ENCODE results near the gene GRID2. TPM values are rescaled to one million over a fixed set of nuclear protein-coding genes. Genes with fewer than 3 reads are reported as not detected.

Gene GRID2
- polyA plus RNA-seq, 1 donor (not counting 4 experiments of a cell fraction or from before 2014, with no cell fraction given), result not detected

DNA sequence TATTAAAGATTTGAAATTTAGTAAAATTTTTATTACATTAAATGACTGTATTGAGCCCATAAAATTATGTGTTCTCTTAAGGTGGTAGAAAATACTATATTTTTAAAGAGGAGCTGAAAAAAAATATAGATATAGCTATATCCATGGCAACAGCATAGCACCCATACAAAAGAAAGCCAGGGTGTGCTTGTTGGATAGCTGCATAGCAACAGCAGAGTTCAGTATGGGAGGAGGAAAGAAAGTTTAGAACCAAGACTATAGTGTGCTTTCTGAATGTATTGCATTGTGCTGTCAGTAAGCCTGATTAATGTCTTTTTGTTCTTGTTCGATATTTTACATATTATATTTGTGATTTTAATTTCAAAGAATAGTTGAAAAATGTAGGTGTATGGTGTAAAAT, 78.4 kb downstream of the GRID2 start:
- no peak overlapping the region for H2AFZ ChIP-seq (ENCODE audit: control insufficient read depth, low read length)
- no peak overlapping the region for H3K9ac ChIP-seq (ENCODE audit: control insufficient read depth, extremely low read depth, insufficient read depth, low read length)
- TF ChIP-seq, protein P1, sequence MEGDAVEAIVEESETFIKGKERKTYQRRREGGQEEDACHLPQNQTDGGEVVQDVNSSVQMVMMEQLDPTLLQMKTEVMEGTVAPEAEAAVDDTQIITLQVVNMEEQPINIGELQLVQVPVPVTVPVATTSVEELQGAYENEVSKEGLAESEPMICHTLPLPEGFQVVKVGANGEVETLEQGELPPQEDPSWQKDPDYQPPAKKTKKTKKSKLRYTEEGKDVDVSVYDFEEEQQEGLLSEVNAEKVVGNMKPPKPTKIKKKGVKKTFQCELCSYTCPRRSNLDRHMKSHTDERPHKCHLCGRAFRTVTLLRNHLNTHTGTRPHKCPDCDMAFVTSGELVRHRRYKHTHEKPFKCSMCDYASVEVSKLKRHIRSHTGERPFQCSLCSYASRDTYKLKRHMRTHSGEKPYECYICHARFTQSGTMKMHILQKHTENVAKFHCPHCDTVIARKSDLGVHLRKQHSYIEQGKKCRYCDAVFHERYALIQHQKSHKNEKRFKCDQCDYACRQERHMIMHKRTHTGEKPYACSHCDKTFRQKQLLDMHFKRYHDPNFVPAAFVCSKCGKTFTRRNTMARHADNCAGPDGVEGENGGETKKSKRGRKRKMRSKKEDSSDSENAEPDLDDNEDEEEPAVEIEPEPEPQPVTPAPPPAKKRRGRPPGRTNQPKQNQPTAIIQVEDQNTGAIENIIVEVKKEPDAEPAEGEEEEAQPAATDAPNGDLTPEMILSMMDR (optimal IDR thresholded peaks at IDR 0.05 in 1 of 3, IDR thresholded peaks at IDR 0.05 in 1 of 3, conservative IDR thresholded peaks at IDR 0.05 in 1 of 3; ENCODE audit: extremely low read depth in 1 of 3, insufficient read depth in 2 of 3, low read length in 3 of 3), result no peak
- TF ChIP-seq EZH2 (IDR thresholded peaks at IDR 0.05; ENCODE audit: low read length), result no peak
- no peaks in the 10 kb centered on the region for H3K79me2 ChIP-seq (ENCODE audit: control insufficient read depth, insufficient read depth, low read length)
- dilution Hi-C loops (cut with MboI; ENCODE audit: extremely low pct_ligation_motif_present, low sequenced_read_pairs), result no loop called here
- no peaks in the 10 kb centered on the region for H3K9me3 ChIP-seq (ENCODE audit: control insufficient read depth, low read depth, low read length)
- no peak overlapping the region for H3K27ac ChIP-seq (ENCODE audit: control insufficient read depth, insufficient read depth, low read length)
- no peak overlapping the region for H3K4me2 ChIP-seq (ENCODE audit: control insufficient read depth, extremely low read depth, insufficient read depth, low read depth, low read length)
- no peak for DNase-seq (ENCODE audit: low read depth, low spot score)
- H3K36me3 ChIP-seq (ENCODE audit: control insufficient read depth in 2 of 2, extremely low read depth in 1 of 2, insufficient read depth in 2 of 2, low read length in 2 of 2), result no peaks in the 10 kb centered on the region
- no peaks in the 10 kb centered on the region for H3K27me3 ChIP-seq (ENCODE audit: control insufficient read depth, extremely low read depth, insufficient read depth, low read length)
- no peaks in the 10 kb centered on the region for H3K4me1 ChIP-seq (ENCODE audit: control insufficient read depth, extremely low read depth, insufficient read depth, low read length)
- H4K20me1 ChIP-seq (ENCODE audit: control insufficient read depth, extremely low read depth, insufficient read depth, low read length), result no peaks in the 10 kb centered on the region
- no peak overlapping the region for H3K4me3 ChIP-seq (ENCODE audit: control insufficient read depth in 2 of 3, extremely low read depth in 1 of 3, insufficient read depth in 2 of 3, low read depth in 1 of 3, low read length in 3 of 3)
- H3K9me1 ChIP-seq (ENCODE audit: control insufficient read depth, extremely low read depth, insufficient read depth, low read length), result no peaks in the 10 kb centered on the region
- FAIRE-seq, result no peak

DNA sequence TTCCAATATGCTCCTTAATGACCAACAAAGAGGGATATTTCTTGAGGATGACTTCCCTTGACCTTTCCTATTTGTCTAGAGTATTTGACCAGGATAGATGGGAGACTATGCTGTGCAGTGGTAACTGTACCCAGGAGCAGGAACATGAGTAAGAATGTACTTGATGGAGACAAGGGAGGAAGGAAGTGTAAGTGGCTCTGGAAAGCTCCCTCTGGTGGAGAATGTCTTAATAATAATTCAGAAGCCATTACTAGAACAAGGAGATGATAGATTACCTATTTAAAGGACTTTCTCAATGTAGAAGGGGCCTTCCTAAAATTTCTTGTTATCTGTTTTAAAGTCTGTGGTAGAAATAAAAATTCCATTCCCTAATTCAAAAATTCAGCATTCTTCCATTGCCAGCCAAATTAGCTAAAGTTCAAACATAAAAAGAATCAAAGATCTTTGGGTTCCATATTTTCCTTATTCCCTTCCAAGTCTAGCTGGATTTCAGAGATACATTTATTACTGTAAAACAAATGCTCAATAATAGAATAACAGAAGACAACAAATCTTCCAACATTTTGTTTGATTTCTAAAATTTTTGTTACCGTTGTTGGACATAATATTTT, 83.8 kb downstream of the GRID2 start:
- FAIRE-seq (no peak), DNase-seq (ENCODE audit: low read depth, low spot score) (peak; percentile 7)
- no peaks in the 10 kb centered on the region for H3K36me3 ChIP-seq (ENCODE audit: control insufficient read depth in 2 of 2, extremely low read depth in 1 of 2, insufficient read depth in 2 of 2, low read length in 2 of 2)
- H3K9me3 ChIP-seq (ENCODE audit: control insufficient read depth, low read depth, low read length), result no peaks in the 10 kb centered on the region
- no peak overlapping the region for H3K4me2 ChIP-seq (ENCODE audit: control insufficient read depth, extremely low read depth, insufficient read depth, low read depth, low read length)
- H4K20me1 ChIP-seq (ENCODE audit: control insufficient read depth, extremely low read depth, insufficient read depth, low read length), result no peaks in the 10 kb centered on the region
- no peak overlapping the region for H3K9ac ChIP-seq (ENCODE audit: control insufficient read depth, extremely low read depth, insufficient read depth, low read length)
- H3K27ac ChIP-seq (ENCODE audit: control insufficient read depth, insufficient read depth, low read length), result no peak overlapping the region
- no peaks in the 10 kb centered on the region for H3K79me2 ChIP-seq (ENCODE audit: control insufficient read depth, insufficient read depth, low read length)
- no peak for TF ChIP-seq EZH2 (IDR thresholded peaks at IDR 0.05; ENCODE audit: low read length)
- TF ChIP-seq, protein P1 (optimal IDR thresholded peaks at IDR 0.05 in 1 of 3, IDR thresholded peaks at IDR 0.05 in 1 of 3, conservative IDR thresholded peaks at IDR 0.05 in 1 of 3; ENCODE audit: extremely low read depth in 1 of 3, insufficient read depth in 2 of 3, low read length in 3 of 3), result peak; percentile 46 to 59 (median 53)
- no peaks in the 10 kb centered on the region for H3K4me1 ChIP-seq (ENCODE audit: control insufficient read depth, extremely low read depth, insufficient read depth, low read length)
- H3K4me3 ChIP-seq (ENCODE audit: control insufficient read depth in 2 of 3, extremely low read depth in 1 of 3, insufficient read depth in 2 of 3, low read depth in 1 of 3, low read length in 3 of 3), result no peak overlapping the region
- no peaks in the 10 kb centered on the region for H3K9me1 ChIP-seq (ENCODE audit: control insufficient read depth, extremely low read depth, insufficient read depth, low read length)
- no peak overlapping the region for H2AFZ ChIP-seq (ENCODE audit: control insufficient read depth, low read length)
- dilution Hi-C loops (cut with MboI; ENCODE audit: extremely low pct_ligation_motif_present, low sequenced_read_pairs), result no loop called here
- no peaks in the 10 kb centered on the region for H3K27me3 ChIP-seq (ENCODE audit: control insufficient read depth, extremely low read depth, insufficient read depth, low read length)
